NCI-H510A treated with DMSO at 0.1 percent for 48 hours (cell line): ENCODE results near the gene RBBP7.
"Not testable (repeated sequence)": the region's sequence is repeated elsewhere in the genome, so short reads cannot be mapped to it uniquely, and the experiment has no call there.

ENCODE experiments used
- DNase-seq: peaks from one replicate; lab custom pipeline; 2025; lab: John Stamatoyannopoulos, UW

Gene RBBP7

DNA sequence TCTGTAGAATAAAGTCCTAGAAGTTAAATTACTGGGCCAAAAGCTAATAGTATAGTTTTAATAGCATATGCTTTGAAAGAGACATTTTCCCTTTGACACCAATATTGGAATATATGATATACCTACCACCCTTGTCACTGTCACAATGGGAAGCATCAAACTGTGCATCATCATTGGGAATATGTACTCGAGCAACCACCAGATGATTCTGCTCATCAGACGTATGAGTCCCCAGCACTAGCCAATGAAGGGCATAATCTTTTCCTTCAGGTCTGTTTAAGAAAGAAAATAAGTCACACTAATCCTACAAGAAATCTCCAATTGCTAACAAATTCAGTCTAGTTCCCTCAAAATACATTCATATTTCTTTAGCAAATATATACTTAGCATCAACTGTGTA, 7.3 kb downstream of the RBBP7 start:
- DNase-seq: no peak

DNA sequence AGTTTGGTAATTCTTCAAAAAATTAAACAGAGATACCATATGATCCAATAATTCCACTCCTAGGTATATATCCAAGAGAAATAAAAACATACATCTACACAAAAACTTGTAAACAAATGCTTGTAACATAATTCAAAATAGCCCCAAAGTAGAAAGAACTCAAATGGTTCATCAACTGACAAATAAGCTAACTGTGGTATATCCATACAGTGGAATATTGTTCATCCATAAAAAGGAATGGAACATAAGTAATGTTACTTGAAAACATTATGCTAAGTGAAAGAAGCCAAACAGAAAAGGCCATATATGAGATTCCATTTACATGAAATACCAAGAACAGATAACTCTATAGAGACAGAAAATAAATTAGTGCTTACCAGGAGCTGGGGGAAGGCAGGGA, 13.4 kb downstream of the RBBP7 start:
- DNase-seq: no peak

DNA sequence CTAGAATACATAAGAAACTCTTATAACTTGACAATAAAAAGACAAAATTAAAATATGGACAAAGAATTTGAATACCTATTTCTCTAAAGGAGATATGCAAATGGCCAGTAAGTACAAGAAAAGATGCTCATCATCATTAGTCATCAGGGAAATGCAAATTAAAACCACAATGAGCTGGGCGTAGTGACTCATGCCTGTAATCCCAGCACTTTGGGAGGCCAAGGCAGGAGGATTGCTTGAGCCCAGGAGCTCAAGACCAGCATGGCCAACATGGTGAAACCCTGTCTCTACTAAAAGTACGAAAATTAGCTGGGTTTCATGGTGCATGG, 14.1 kb downstream of the RBBP7 start:
- not testable (repeated sequence) for DNase-seq

DNA sequence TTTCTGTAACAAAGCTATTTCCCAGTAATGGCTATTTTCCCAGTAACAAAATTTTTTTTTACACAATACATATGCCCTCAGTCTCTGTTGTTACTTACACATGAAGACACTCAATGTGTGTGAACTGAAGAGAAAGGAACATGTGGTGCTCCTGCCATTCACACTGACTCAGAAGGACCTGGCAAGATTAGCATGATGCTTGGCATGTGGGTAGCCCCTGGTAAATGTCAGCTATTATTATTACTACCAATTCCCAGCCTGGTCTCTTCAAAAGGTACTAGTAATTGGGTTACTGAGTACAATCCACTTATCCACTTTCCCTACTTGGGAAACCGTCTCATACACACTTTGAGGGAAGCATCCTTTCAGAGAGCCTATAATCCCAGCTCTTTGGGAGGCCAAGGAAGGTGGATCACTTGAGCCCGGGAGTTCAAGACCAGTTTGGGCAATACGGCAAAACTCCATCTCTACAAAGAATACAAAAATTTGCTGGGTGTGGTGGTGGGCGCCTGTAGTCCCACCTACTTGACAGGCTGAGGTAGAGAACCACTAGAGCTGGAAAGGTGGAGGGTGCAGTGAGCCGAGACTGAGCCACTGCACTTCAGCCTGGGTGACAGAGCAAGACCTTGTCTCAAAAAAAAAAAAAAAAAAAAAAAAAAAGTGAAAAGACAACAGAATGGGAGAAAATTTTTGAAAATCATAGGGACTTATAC, 14.6 kb downstream of the RBBP7 start:
- DNase-seq: no peak

DNA sequence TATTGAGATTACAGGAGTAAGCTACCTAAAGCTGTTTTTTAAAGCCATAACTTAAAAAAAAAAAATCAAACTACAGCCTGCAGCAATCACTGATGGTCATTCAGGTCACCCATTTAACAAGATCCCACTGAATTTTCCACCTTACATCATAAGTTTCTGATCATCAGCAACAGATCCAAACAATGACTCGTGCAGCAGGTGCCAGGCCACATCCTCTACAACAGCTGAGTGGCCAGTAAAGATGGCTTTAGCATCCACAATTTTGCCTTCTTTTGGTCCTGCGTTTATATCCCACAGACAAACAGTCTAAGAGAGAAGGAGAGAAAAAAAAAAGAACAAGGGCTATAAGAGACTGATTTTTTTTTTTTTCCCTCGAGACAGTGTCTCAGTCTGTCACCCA, 16.6 kb downstream of the RBBP7 start:
- DNase-seq: no peak

DNA sequence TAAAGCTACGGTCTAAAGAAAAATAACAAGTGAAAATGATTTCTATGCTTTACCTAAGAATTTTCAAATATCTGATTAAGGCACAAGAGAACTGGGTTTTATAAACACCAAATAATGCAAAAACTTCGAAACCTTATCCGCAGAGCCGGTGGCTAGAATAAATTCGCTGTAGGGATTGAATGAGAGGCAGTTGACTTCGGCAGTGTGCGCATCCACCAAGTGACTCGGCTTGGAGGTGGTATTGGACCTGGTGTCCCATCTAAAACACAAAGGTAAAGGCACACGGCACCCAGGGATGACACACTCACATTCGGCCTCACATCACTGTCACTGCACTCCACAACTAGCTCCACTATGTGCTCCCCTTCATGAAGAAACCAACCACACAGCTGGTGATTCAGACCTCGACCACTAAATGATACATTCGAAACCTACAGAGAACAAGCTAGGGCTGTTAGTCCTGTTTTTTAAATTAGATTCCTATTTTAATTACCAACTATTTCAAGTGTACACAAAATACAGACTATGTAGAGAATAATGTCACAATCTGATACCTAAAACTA, 17.5 kb downstream of the RBBP7 start:
- DNase-seq: no peak

DNA sequence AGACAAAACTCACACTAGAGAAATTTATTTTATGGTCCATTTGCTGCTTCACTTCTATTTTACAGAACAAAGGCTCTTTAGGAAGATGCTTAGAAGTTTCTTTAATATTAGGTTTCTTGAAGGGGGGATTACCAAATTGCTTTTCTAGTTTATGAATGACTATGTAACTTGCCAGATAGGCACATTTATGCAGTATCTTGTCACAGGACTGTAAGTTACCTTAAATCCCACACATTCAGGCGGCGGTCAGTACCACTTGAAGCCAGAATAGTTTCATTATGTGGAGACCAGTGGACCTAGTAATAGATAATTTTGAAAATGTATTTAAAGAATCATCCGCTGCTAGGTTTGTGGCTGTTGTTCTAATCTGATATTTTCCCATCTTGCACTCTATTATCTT, 18.3 kb downstream of the RBBP7 start:
- DNase-seq: no peak

DNA sequence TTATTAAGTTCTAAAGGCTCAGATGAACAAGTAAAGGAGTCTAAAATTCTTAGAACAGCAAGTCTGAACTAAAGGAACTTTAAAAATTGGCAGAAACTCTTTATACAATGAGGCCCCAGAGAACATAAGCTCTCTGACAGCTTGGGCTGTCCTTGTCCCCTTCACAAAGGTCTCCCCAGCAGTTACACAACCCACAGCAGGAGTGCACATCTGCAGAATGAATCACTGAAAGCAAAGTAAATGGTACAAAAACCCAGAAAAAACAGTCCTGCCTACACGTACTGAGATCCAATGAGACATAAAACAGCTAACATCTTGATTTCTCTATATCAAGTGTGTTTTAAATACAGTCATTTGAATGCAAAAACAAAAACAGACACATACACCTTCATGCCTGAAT, 18.7 kb downstream of the RBBP7 start:
- no peak for DNase-seq

DNA sequence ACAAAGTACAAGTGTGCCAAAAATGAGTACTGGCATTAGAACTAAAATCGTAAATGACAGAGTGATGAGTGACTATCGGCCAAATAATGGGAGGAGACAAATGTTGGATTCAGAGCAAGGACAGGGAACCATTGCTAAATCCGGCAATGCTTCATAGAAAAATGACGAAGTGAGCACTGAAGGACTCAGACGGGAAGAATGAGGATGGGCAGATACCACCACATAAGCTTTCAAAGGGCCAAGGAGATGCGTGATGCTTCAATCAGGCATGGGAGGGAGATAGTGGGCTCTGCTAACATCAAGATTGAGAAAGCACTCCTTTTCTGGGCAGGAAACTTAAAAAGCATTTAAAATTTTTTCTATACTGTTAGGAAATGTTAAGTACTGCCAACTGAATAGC, 21.6 kb downstream of the RBBP7 start:
- DNase-seq: no peak

DNA sequence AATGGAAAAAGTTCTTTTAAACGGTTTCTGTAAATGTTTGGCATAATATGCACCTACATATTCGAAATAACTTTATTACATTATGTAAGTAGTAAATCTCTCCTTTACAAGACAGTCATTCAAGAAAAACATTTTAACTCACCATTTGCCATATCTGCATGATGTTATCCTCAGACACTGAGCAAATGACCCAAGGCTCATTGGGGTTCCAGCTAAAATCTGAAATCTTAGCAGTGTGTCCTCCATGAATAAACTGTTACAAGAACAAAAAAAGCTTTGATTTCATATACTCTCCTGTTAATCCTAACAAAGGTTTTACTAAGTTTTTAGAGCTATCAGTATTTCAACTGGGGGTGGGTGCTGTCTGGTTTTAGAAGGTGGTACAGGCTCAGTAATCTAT, 24.5 kb downstream of the RBBP7 start:
- DNase-seq: no peak

DNA sequence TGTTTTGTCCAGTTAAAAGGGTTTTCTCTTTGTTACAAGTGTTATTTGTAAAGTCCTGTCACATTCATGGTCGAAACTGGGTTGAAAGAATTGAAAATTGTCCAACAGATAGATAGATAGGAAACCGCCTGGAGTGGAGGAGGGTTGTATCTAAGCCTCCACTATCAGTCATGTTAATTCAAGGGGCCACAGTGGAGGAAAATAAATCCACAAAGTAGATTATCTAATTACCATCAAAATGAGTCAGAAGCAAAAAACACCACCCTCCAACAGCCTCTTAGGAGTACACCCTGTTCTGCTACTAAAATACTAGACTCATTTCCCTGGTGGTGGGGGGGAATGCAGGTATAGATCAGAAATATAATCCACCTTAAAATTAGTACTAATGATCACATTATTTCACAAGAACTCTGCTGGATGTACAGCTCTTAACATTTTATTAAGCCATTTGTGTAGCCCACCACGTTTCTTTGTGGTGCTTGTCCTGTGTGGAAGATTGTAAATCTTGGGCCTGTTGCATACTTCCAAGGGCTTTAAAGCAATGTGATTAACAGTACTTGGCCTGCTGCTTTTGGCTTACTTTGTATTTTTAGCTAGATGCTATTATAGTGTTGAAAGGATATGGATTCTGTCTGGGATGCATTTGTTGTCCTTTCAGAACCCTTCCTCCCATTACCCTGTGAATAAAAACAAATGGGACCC, 26.8 kb downstream of the RBBP7 start:
- no peak for DNase-seq

DNA sequence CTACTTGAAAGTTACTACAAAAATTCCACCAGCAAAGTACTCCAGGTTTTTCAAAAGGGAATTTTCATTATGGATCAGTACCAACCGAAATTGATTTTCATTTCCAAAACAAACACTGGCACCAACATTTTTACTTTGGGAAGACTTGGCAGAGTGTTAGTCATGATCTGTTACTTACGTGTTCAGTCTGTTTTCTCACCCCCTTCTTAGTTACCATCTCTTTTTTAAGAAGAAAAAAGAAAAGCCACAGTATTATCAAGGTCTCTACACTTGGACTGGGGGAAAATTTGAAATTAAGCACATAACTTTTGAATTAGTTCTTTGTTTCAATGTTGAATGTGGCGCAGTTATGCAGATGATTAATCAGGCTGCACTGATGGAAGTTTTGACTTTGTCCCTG, 27.5 kb downstream of the RBBP7 start:
- DNase-seq: no peak

DNA sequence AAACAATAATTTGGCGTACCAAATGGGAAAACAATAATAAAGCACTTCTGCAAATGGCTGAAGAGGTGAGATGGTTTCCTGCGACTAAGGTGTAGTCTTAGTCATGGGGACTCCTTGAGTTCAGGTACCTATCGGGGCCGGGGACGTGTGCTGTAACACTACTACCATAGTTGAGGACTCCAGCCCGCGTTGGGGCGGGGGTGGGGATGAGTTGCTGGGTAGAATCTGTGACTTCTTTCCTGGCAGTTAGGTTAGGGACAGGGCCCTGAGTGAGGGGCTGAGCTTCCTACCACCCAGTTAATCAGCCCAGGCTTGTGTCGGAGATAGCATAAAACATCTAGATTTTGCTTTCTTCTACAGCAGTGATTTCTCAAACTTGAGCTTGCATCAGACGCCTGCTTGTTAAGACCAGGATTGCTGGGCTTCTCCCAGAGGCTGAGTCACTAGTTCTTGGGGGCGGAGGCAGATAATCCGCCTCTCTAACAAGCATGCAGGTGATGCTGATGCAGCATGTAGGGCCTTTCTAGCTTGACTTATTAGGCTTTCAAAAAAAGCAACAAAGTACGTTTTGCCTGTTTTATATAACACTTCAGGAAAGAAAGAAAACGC, 30.2 kb downstream of the RBBP7 start:
- no peak for DNase-seq

DNA sequence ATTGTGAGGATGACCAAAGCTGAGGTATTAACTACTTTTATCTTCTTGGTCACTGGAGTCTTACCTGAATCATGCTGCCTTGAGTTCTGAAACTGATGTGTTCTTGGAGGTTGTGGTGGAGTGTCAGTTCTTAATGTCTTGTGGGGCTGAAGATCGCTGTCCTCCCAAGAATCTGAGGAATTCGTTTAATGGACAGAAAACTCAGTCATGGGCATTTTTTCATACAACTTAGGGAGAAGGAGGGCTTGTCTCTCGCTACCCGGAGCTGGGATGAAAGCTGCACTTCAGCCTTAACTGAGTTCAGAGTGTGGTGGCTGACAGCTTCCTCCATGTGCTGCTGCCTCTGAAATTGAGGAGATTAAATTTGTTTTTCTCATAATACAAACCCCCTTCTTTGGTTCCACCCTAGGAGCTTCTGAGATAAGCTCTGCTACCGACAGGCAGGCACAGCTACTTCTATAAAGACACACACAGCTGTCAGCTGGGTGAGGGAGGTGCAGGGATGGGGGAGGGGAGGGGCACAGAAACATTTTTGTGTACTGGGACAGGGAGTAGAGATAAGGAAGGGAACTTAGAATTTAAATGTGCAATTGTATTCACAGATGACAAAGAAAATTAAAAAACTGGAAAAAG, 30.8 kb downstream of the RBBP7 start:
- no peak for DNase-seq

DNA sequence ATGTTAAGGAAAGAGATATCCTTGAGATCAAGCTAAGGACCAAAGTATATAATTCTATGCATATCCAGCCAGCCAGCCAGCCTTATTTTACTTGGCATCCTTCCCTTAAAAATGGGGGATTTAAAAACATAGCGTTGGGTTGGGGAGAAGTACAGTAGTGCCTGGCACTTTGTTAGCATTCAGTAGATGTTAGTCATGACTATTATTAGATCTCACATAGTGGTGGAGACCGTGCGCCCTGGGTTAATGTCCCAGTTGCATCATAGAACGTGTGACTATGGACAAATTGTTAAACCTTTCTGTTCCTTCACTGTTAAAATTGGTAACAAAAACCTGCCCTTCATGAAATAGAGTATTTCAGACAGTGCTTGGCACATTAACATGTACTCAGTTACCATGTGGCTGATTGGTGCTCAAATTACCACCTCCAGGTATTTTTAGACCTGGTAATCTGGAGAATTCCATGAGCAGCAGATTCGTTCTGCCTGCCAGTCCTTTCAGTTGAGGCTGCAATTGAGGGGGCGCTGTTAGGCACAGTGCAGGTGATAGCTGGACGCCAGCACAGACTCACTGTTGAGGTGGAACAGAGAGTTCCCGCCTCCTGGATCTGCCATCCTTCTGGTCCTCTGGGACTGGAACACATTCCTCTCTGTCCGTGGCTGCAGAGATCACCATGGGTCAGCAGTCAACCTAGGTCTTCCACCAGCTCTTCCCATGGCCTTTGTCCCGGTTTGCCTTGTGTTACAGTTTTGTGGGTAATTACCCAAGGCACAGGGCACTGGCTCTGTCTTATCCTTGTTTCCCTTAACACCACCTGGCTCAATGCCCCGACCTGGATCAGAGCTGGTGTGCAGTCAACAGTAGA, 31.7 kb downstream of the RBBP7 start:
- DNase-seq: no peak

DNA sequence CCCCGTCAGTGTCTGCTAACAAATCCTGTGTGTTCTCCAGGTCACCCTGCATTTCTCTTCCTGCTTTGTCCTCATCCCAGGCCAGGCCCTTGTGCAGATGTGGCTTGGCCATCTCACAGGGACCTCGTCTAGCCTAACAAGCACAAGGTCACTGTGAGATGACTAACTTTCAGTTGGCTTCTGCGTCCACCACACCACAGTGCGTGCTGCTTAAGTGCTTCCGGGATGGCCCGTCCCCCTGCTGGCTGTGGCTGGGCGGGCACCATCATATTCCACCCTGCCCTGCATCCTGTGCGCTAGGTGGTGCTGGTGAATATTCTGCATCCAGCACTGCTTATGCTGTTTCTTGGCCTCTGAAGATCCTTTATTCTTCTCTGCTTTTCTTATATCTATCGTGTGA, 33.8 kb downstream of the RBBP7 start:
- DNase-seq: peak; percentile 7

DNA sequence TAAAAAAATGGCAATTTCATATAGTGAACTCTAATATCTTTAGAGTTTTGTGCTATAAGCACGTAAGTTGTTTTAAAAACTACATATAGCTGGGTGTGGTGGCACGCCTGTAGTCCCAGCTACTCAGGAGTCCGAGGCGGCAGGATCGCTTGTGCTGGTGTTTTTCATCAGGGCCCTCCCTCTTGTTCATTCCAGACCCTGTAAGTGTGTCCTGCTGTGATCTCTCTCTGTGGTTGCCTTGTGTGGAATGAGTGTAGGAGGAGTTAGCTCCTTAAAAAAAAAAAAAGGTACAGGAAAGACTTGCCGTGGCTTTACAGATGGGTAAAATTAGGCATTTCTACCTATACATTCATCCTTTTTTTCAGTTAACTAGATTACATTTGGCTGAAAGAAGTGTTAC, 35.4 kb downstream of the RBBP7 start:
- no peak for DNase-seq

DNA sequence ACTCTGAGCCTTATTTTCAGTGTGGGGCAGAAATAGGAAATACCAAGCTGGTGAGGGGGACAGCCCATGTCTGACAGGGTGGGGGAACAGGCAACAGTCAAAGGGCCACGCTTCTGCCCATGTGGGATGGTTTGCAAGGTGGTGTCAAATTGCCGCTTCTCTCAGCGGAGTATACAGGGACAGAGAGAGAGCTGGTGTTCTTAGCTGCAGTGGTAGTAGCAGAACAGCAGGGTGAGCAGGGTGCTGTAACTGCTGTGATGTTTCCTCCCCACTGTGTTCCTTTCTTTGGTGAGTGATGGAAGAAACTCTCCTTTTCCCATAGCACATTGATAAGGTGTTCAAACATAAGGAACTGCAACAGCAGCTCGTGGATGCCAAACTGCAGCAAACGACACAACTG, 37.9 kb downstream of the RBBP7 start:
- no peak for DNase-seq

DNA sequence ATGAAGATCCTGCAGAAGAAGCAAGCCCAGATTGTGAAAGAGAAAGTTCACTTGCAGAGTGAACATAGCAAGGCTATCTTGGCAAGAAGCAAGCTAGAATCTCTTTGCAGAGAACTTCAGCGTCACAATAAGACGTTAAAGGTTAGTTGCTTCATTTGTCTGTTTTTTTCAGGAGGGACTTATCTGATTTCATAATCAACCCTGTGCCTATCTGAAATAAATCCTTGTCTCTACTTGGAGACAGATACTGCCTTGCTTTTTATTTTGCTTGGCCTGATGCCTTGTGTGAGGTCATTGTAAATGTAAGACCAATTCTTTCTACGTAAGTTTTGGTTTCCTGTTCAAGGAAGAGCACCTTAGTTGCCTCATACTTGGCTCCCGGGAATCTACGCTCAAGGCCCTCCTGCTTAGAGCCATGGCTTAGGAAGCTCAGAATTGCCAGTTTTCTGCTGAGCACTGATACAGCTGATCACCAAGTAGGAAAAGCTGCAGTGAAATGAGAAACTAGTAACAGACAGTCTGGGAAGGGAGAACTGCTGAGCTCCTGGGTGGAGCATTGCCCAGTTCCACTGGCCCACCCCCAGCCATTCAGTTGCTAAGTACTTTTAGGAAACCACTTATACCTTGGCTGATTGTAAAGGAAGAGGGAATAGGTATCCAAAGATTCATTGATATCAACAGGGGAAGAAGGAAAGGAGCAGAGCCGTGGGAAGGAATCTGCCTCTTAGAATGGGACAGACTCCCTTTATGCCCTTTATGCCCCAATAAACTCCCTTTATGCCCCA, 41.8 kb downstream of the RBBP7 start:
- DNase-seq: no peak

DNA sequence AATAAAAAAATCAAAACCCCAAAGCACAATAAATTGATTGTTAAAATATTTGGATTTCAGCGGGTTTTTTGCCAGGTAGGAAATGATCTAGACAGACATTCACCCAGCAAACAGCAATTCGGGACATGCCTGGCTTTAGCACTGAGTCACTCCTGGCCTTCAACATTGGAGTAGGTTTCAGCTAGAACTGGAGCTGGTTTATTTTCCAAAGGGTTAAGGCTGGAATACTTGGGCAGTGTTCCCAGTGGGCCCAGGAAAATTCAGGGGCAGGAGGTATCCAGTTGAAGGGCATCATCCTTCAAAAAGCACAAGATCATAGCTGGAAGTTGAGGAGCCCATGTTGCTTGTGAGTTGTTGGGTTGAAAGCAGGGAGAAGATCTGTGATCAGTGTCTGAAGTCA, 42.9 kb downstream of the RBBP7 start:
- DNase-seq: no peak

DNA sequence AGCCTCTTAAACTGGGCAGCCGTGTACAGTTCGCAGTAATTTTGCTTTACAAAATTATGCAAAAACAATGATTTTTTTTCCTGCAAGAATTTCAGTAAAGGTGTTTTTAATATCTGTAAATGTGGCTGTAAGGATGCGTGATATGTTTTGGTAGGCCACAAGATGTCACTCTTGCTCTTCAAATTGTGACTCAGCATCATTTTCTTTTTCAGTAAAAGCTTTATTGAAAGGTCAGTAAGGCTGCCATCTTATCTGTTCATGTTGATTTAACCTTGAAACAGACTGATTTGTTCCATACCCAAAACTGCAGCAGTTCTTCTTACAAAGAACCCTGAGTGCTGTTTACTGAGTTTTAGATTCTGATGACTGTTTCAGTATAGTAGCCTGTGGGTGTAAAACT, 44.0 kb downstream of the RBBP7 start:
- DNase-seq: peak; percentile 41
